GM21381 (cell line): ENCODE results near the gene SIPA1L3.

Source experiments
- ATAC-seq: cut with Tn5 transposase; IDR thresholded peaks from one replicate; pipeline ENCODE4 v1.9.1; 2021; ENCODE audit warnings: mild to moderate bottlenecking, moderate library complexity; ENCODE audit not compliant: unreplicated experiment

Gene SIPA1L3

GRCh38 chr19:37975071-37975470 is 68.1 kb downstream of the SIPA1L3 start:
- no peak for ATAC-seq

- no peak for ATAC-seq
These were observed 68.8 kb downstream of the SIPA1L3 start for GRCh38 chr19:37975596-37976515.

GRCh38 chr19:37977391-37977790 is 70.4 kb downstream of the SIPA1L3 start:
- no peak for ATAC-seq

GRCh38 chr19:37977992-37978391 is 71.0 kb downstream of the SIPA1L3 start:
- no peak for ATAC-seq

- ATAC-seq, result peak; percentile 41
These were observed 72.6 kb downstream of the SIPA1L3 start for GRCh38 chr19:37979547-37980082.

GRCh38 chr19:37980419-37981170 is 73.6 kb downstream of the SIPA1L3 start:
- ATAC-seq, result no peak

GRCh38 chr19:37981785-37982475 is 74.9 kb downstream of the SIPA1L3 start:
- ATAC-seq, result no peak

- no peak for ATAC-seq
These were observed 75.6 kb downstream of the SIPA1L3 start for GRCh38 chr19:37982655-37983054.

- no peak for ATAC-seq
These were observed 76.1 kb downstream of the SIPA1L3 start for GRCh38 chr19:37983153-37983552.

GRCh38 chr19:37983916-37984315 is 76.9 kb downstream of the SIPA1L3 start:
- no peak for ATAC-seq

- no peak for ATAC-seq
These were observed 79.2 kb downstream of the SIPA1L3 start for GRCh38 chr19:37986048-37986750.

- ATAC-seq, result no peak
These were observed 80.6 kb downstream of the SIPA1L3 start for GRCh38 chr19:37987356-37988332.

GRCh38 chr19:37988758-37989635 is 82.0 kb downstream of the SIPA1L3 start:
- ATAC-seq, result no peak

- no peak for ATAC-seq
These were observed 82.8 kb downstream of the SIPA1L3 start for GRCh38 chr19:37989855-37990254.

GRCh38 chr19:37990362-37990761 is 83.4 kb downstream of the SIPA1L3 start:
- no peak for ATAC-seq

GRCh38 chr19:37991176-37991835 is 84.3 kb downstream of the SIPA1L3 start:
- ATAC-seq, result no peak

- ATAC-seq, result no peak
These were observed 84.8 kb downstream of the SIPA1L3 start for GRCh38 chr19:37991841-37992248.

GRCh38 chr19:37992761-37993160 is 85.8 kb downstream of the SIPA1L3 start:
- no peak for ATAC-seq
